Measurements from ENCODE around the gene CAPZB. TPM values are rescaled to one million over a fixed set of nuclear protein-coding genes. Genes with fewer than 3 reads are reported as not detected.

The CAPZB gene
- total RNA-seq, 1 experiment from 2014 or later = 348 TPM

DNA sequence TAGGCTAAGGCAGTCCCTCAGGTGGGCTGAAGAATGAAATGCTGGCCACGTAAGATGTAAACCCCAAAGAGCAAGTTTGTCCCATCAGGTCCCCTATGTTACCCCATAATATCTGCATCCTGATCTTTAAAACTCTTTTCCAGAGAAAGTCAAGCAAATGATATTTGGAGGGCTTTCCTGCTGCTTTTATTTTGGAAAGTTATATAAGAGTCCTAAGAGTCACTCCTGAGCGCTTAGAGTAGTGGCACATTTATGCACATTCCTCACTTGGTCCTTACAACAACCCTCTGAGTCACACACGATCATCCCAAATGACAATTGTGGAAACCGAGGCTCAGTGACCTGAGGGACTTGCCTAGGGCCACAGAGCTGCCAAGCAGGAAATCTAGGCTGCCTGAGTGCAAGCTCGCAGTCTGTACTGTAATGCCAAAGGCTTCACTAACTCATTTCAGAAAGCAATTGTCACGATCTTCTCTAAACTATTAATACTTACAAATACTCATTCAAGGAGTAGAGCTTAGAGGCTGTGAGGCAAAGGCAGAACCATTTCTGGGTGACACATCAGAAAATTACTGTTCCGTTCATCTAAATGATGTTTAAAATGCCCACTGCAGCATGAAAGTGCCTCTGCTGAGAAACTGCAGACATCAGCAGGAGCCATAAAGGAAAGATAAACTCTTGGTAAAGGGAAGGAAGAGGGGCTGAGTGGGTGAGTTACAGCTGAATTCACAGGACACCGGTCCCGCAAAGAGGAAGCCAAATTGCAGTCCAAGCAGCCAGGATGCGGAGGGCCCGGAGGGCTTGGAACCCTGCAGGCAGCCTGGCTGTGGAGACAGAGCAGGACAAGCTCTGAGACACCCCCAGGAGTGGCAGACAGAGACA, 30.8 kb downstream of the CAPZB start:
- Histone ChIP-seq H3K79me1 (ENCODE audit: insufficient read depth, low read depth, low read length, poor library complexity, severe bottlenecking) (peaks cover 21% of the 10 kb centered on the region), H3K9ac (ENCODE audit: extremely low read depth, insufficient read length, low read length) (no peak overlapping the region), H2BK5ac (ENCODE audit: insufficient read length, low read length) (no peak overlapping the region), H3K4ac (ENCODE audit: low read depth, low read length) (no peak overlapping the region), H3K23ac (ENCODE audit: insufficient read length, low read depth, low read length) (no peak overlapping the region), H3K9me3 (ENCODE audit: control insufficient read depth, low read depth, low read length) (no peaks in the 10 kb centered on the region), H3K27me3 (ENCODE audit: insufficient read depth, low read length) (no peaks in the 10 kb centered on the region), H2BK120ac (ENCODE audit: low read depth, low read length, poor library complexity, severe bottlenecking) (no peak overlapping the region), H4K91ac (ENCODE audit: insufficient read length, low read depth, low read length) (no peak overlapping the region), H2BK20ac (ENCODE audit: low read depth, low read length, poor library complexity, severe bottlenecking) (no peak overlapping the region), H3K56ac (ENCODE audit: insufficient read length, low read depth, low read length) (no peak overlapping the region), H3T11ph (ENCODE audit: low read length) (no peak overlapping the region), H2BK15ac (ENCODE audit: low read depth, low read length) (no peak overlapping the region), H2AFZ (ENCODE audit: low read length) (no peak overlapping the region), H3K79me2 (ENCODE audit: insufficient read depth, low read length) (peaks cover 48% of the 10 kb centered on the region; the same call in 1 of the 2 replicates), H3K23me2 (ENCODE audit: insufficient read length, low read depth, low read length, poor library complexity, severe bottlenecking) (no peaks in the 10 kb centered on the region), H4K20me1 (ENCODE audit: control insufficient read depth, insufficient read depth, insufficient read length) (no peaks in the 10 kb centered on the region), H3K4me1 (ENCODE audit: insufficient read depth, low read length) (peaks cover 30% of the 10 kb centered on the region; the same call in 1 of the 2 replicates), H3K14ac (ENCODE audit: insufficient read depth, low read length) (no peak overlapping the region; the same call in 1 of the 2 replicates), H2BK12ac (ENCODE audit: insufficient read length, low read depth, low read length) (no peak overlapping the region), H3K18ac (ENCODE audit: insufficient read length, low read depth, low read length) (no peak overlapping the region), H3K4me2 (ENCODE audit: insufficient read depth, insufficient read length, low read length) (no peak overlapping the region), H4K8ac (replicated peaks; ENCODE audit: insufficient read length, low read depth, low read length) (no peak overlapping the region), H4K5ac (ENCODE audit: insufficient read length, low read depth, low read length) (no peak overlapping the region), H3K27ac (ENCODE audit: insufficient read length, low read depth, low read length) (no peak overlapping the region), H2AK5ac (ENCODE audit: insufficient read length, low read length) (no peak overlapping the region)
- Mint-ChIP-seq H3K27me3 (ENCODE audit: low read depth) (no peaks in the 10 kb centered on the region), H3K36me3 (ENCODE audit: insufficient read depth in 1 of 3, low read depth in 3 of 3) (peaks cover under 1 to 3% (median 2%) of the 10 kb centered on the region in 3 experiments; a peak in 3 of 7 replicates), H3K4me3 (no peak overlapping the region; a peak in 1 of 5 replicates), H3K27ac (no peak overlapping the region; a peak in 3 of 7 replicates), H3K9me3 (no peaks in the 10 kb centered on the region; a peak in 1 of 5 replicates), H3K4me1 (peaks cover 64 to 69% of the 10 kb centered on the region in 2 experiments)
- TF ChIP-seq, protein P1, sequence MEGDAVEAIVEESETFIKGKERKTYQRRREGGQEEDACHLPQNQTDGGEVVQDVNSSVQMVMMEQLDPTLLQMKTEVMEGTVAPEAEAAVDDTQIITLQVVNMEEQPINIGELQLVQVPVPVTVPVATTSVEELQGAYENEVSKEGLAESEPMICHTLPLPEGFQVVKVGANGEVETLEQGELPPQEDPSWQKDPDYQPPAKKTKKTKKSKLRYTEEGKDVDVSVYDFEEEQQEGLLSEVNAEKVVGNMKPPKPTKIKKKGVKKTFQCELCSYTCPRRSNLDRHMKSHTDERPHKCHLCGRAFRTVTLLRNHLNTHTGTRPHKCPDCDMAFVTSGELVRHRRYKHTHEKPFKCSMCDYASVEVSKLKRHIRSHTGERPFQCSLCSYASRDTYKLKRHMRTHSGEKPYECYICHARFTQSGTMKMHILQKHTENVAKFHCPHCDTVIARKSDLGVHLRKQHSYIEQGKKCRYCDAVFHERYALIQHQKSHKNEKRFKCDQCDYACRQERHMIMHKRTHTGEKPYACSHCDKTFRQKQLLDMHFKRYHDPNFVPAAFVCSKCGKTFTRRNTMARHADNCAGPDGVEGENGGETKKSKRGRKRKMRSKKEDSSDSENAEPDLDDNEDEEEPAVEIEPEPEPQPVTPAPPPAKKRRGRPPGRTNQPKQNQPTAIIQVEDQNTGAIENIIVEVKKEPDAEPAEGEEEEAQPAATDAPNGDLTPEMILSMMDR (conservative IDR thresholded peaks at IDR 0.05) = no peak
- no CpG with 5 or more reads among the region's 11 CpGs for WGBS (ENCODE audit: extremely low coverage, insufficient read length, low lambda C conversion rate)
- no peak for DNase-seq

Data from H9 (cell line).